Panc1 (cell line): ENCODE results near the gene KLK7. TPM values are rescaled to one million over a fixed set of nuclear protein-coding genes. Genes with fewer than 3 reads are reported as not detected.

Experiments used
- ATAC-seq: fragments of 200-7000 bp; cut with Tn5 transposase; 2 replicates; pipeline ENCODE4 v1.9.1; 2020; ENCODE audit warnings: mild to moderate bottlenecking, moderate library complexity
- BruUV-seq: library from RNA; stranded (reverse); fragments of 400-500 nt; replicated peaks from 2 replicates; lab custom pipeline; 2021; lab: Mats Ljungman, UMichigan
- CTCF ChIA-PET: fragments of 300-600 bp; sonication (Branson Sonifier 250); formaldehyde crosslinking; loops from one replicate; lab custom pipeline; 2022; ENCODE audit warnings: antibody characterized with exemption; lab: Charles Lee
- POLR2A ChIA-PET: fragments of 300-600 bp; sonication (Branson Sonifier 250); formaldehyde crosslinking; loops from one replicate; lab custom pipeline; 2022; ENCODE audit warnings: antibody characterized with exemption; lab: Charles Lee
- DNase-seq: peaks from one replicate; pipeline ENCODE4 v3.0.0-alpha.2; 2010; ENCODE audit warnings: low read depth, low spot score
- H3K27ac ChIP-seq: 2 replicates; pipeline ENCODE4 v1.5.1; 2011; ENCODE audit warnings: mild to moderate bottlenecking, low read length, inconsistent platforms
- H3K27me3 ChIP-seq: fragments of 200-500 bp; sonication (Bioruptor generic); 2 replicates; pipeline ENCODE4 v1.6.0; 2014; ENCODE audit warnings: low read length, inconsistent platforms; ENCODE audit not compliant: control insufficient read depth, insufficient read depth
- H3K36me3 ChIP-seq: fragments of 200-500 bp; sonication (Bioruptor generic); 2 replicates; pipeline ENCODE4 v1.5.1; 2014; ENCODE audit warnings: inconsistent platforms, mild to moderate bottlenecking, low read length, moderate library complexity; ENCODE audit not compliant: control insufficient read depth, insufficient read depth
- H3K4me1 ChIP-seq: 2 replicates; pipeline ENCODE4 v1.5.1; 2011; ENCODE audit warnings: inconsistent platforms, mild to moderate bottlenecking, low read length, moderate library complexity; ENCODE audit not compliant: control insufficient read depth, insufficient read depth
- H3K4me3 ChIP-seq, 2 experiments: 2 replicates each; pipeline ENCODE4 v1.5.1; 2011 to 2012; ENCODE audit warnings: low read depth in 2 of 2, low read length in 2 of 2, mild to moderate bottlenecking in 2 of 2, inconsistent platforms in 1 of 2, moderate library complexity in 1 of 2
- H3K9me3 ChIP-seq: fragments of 200-500 bp; sonication (Bioruptor generic); 2 replicates; pipeline ENCODE4 v1.5.1; 2014; ENCODE audit warnings: low read depth, mild to moderate bottlenecking, inconsistent platforms, low read length, moderate library complexity; ENCODE audit not compliant: control insufficient read depth, insufficient read depth
- POLR2AphosphoS5 ChIP-seq: IDR thresholded peaks from 2 replicates; pipeline ENCODE4 v1.6.1; 2012; ENCODE audit warnings: mild to moderate bottlenecking, low read depth, low read length, moderate library complexity
- SIN3A ChIP-seq: IDR thresholded peaks from 2 replicates; pipeline ENCODE4 v1.6.1; 2012; ENCODE audit warnings: low read depth, mild to moderate bottlenecking, low read length, moderate library complexity, borderline replicate concordance; ENCODE audit not compliant: insufficient read depth
- TCF7L2 ChIP-seq: IDR thresholded peaks from 2 replicates; pipeline ENCODE4 v1.6.1; 2011; ENCODE audit warnings: mild to moderate bottlenecking, low read depth, low read length, inconsistent platforms
- in situ Hi-C: cut with HindIII; loops from 2 replicates; pipeline ENCODE4 v1.10.0; 2016; ENCODE audit warnings: low sequenced_read_pairs, low pct_unique_long_range_greater_than_20kb
- intact Hi-C: fragments of 100-400 bp; cut with micrococcal nuclease; formaldehyde crosslinking; loops from one replicate; pipeline ENCODE4 v1.10.0; 2022; ENCODE audit not compliant: unreplicated experiment
- total RNA-seq: library from RNA; stranded (reverse); gene quantifications from one replicate; pipeline ENCODE4 v1.2.1, GENCODE V29; 2021; ENCODE audit not compliant: unreplicated experiment
- TF ChIP-seq, protein P1 (sequence below): fragments of 450-650 bp; IDR thresholded peaks from 2 replicates; pipeline ENCODE4 v1.5.1; 2017; ENCODE audit warnings: mild to moderate bottlenecking
- TF ChIP-seq, protein P2 (sequence below), 2 experiments: IDR thresholded peaks; 2 replicates each; pipeline ENCODE4 v1.6.1; 2011 to 2012; ENCODE audit warnings: low read depth in 2 of 2, control low read depth in 1 of 2, low read length in 1 of 2, mild to moderate bottlenecking in 1 of 2, moderate library complexity in 1 of 2; ENCODE audit not compliant: insufficient read depth in 1 of 2

KLK7 gene
- total RNA-seq, 1 experiment from 2014 or later, result not detected

DNA sequence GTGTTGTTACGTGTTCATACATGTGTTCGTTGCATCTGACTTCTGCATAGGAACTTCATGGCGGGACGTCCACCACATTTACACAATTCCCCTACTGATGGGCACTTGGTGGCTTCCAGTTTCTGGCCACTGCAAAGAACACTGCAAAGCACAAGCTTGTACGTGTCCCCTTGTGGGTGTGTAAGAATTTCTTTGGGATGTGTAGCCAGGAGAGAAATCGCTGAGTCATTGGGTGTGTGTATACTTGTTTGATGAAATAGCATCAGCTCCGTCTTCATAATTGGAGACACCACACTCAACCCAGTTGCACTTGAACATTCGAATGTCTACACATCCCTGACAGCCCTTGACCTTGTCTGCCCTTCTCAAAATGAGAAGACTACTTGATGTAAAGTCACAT, 50.1 kb downstream of the KLK7 start:
- no peak overlapping the region for H3K4me3 ChIP-seq
- BruUV-seq, result no TSS peak
- H3K9me3 ChIP-seq, result no peaks in the 10 kb centered on the region
- DNase-seq (no peak), ATAC-seq (no peak)
- no peaks in the 10 kb centered on the region; the same call in 1 of the 2 replicates for H3K4me1 ChIP-seq
- in situ Hi-C loops, result no loop called here
- TF ChIP-seq POLR2AphosphoS5 (no peak), TCF7L2 (no peak), SIN3A (no peak)
- TF ChIP-seq, protein P1, sequence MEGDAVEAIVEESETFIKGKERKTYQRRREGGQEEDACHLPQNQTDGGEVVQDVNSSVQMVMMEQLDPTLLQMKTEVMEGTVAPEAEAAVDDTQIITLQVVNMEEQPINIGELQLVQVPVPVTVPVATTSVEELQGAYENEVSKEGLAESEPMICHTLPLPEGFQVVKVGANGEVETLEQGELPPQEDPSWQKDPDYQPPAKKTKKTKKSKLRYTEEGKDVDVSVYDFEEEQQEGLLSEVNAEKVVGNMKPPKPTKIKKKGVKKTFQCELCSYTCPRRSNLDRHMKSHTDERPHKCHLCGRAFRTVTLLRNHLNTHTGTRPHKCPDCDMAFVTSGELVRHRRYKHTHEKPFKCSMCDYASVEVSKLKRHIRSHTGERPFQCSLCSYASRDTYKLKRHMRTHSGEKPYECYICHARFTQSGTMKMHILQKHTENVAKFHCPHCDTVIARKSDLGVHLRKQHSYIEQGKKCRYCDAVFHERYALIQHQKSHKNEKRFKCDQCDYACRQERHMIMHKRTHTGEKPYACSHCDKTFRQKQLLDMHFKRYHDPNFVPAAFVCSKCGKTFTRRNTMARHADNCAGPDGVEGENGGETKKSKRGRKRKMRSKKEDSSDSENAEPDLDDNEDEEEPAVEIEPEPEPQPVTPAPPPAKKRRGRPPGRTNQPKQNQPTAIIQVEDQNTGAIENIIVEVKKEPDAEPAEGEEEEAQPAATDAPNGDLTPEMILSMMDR, result no peak
- TF ChIP-seq, protein P2, sequence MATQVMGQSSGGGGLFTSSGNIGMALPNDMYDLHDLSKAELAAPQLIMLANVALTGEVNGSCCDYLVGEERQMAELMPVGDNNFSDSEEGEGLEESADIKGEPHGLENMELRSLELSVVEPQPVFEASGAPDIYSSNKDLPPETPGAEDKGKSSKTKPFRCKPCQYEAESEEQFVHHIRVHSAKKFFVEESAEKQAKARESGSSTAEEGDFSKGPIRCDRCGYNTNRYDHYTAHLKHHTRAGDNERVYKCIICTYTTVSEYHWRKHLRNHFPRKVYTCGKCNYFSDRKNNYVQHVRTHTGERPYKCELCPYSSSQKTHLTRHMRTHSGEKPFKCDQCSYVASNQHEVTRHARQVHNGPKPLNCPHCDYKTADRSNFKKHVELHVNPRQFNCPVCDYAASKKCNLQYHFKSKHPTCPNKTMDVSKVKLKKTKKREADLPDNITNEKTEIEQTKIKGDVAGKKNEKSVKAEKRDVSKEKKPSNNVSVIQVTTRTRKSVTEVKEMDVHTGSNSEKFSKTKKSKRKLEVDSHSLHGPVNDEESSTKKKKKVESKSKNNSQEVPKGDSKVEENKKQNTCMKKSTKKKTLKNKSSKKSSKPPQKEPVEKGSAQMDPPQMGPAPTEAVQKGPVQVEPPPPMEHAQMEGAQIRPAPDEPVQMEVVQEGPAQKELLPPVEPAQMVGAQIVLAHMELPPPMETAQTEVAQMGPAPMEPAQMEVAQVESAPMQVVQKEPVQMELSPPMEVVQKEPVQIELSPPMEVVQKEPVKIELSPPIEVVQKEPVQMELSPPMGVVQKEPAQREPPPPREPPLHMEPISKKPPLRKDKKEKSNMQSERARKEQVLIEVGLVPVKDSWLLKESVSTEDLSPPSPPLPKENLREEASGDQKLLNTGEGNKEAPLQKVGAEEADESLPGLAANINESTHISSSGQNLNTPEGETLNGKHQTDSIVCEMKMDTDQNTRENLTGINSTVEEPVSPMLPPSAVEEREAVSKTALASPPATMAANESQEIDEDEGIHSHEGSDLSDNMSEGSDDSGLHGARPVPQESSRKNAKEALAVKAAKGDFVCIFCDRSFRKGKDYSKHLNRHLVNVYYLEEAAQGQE (IDR thresholded peaks at IDR 0.05; ENCODE audit: insufficient read depth in 1 of 2, low read depth in 2 of 2, low read length in 1 of 2), result no peak
- H3K36me3 ChIP-seq, result no peaks in the 10 kb centered on the region
- intact Hi-C loops, result no loop called here
- CTCF ChIA-PET, result interaction anchor here (0.6 kb wide), 1 partner anchor 1335 kb away, joined by 5 read pairs; no protein-coding TSS in a partner anchor
- H3K27ac ChIP-seq, result no peak overlapping the region
- POLR2A ChIA-PET, result no interaction called here
- H3K27me3 ChIP-seq, result no peaks in the 10 kb centered on the region

DNA sequence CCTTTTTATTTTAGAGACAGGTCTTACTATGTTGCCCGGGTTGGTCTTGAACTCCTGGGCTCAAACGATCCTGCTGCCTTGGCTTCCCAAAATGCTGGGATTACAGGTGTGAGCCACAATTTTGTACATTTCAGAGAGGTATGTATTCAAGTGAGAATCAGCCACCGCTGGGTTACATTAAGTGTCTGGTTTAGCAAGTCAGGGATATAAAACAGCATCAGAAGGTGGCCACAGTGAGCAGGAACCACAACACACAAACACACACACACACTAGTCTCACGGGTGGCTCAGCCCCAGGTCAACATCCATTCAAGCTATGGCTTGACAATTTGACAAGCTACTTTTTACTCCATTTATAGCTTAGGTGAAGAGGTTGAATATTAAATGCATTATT, 51.0 kb downstream of the KLK7 start:
- POLR2A ChIA-PET, result no interaction called here

More for the DNA sequence above, 51.0 kb downstream of the KLK7 start:
- H3K27ac ChIP-seq, result no peak overlapping the region
- in situ Hi-C loops (no loop called here), intact Hi-C loops (no loop called here)
- H3K9me3 ChIP-seq, result no peaks in the 10 kb centered on the region
- no peaks in the 10 kb centered on the region; the same call in 1 of the 2 replicates for H3K4me1 ChIP-seq
- BruUV-seq, result no TSS peak
- DNase-seq (no peak), ATAC-seq (no peak)
- no peaks in the 10 kb centered on the region for H3K36me3 ChIP-seq
- TF ChIP-seq, protein P1, result no peak
- TF ChIP-seq, protein P2 (IDR thresholded peaks at IDR 0.05; ENCODE audit: insufficient read depth in 1 of 2, low read depth in 2 of 2, low read length in 1 of 2), result no peak
- TF ChIP-seq TCF7L2, result no peak
- TF ChIP-seq POLR2AphosphoS5, result no peak
- TF ChIP-seq SIN3A, result no peak
- CTCF ChIA-PET, result interaction anchor here (0.7 kb wide), 2 partner anchors 11 to 151 kb away, joined by 3 to 4 read pairs; no protein-coding TSS in a partner anchor
- no peaks in the 10 kb centered on the region for H3K27me3 ChIP-seq
- H3K4me3 ChIP-seq, result no peak overlapping the region
